PFSK-1 (cell line): Measurements from ENCODE around the gene WDFY2.

Experiments
- FOXP2 ChIP-seq: optimal IDR thresholded peaks from 2 replicates; pipeline ENCODE3; 2011; ENCODE audit warnings: borderline replicate concordance, control low read depth, inconsistent platforms; ENCODE audit not compliant: insufficient read depth; ENCODE audit errors: extremely low read length, extremely low read depth
- POLR2AphosphoS5 ChIP-seq: IDR thresholded peaks from 2 replicates; pipeline ENCODE4 v1.6.1; 2012; ENCODE audit warnings: low read depth, mild to moderate bottlenecking, control low read depth, low read length, moderate library complexity
- REST ChIP-seq, 2 experiments: IDR thresholded peaks; 2 replicates each; pipeline versions ENCODE4 v1.6.1 to v1.8.0; 2011 to 2012; ENCODE audit warnings: low read depth in 2 of 2, low read length in 2 of 2, control low read depth in 1 of 2, inconsistent platforms in 1 of 2, mild to moderate bottlenecking in 1 of 2, moderate library complexity in 1 of 2; ENCODE audit not compliant: insufficient read depth in 1 of 2
- SIN3A ChIP-seq: IDR thresholded peaks from 2 replicates; pipeline ENCODE4 v1.6.1; 2012; ENCODE audit warnings: mild to moderate bottlenecking, low read length, moderate library complexity, borderline replicate concordance; ENCODE audit not compliant: insufficient read depth
- TAF1 ChIP-seq: IDR thresholded peaks from 2 replicates; pipeline ENCODE4 v1.6.1; 2012; ENCODE audit warnings: low read length, control low read depth, borderline replicate concordance; ENCODE audit not compliant: insufficient read depth

The WDFY2 gene

DNA sequence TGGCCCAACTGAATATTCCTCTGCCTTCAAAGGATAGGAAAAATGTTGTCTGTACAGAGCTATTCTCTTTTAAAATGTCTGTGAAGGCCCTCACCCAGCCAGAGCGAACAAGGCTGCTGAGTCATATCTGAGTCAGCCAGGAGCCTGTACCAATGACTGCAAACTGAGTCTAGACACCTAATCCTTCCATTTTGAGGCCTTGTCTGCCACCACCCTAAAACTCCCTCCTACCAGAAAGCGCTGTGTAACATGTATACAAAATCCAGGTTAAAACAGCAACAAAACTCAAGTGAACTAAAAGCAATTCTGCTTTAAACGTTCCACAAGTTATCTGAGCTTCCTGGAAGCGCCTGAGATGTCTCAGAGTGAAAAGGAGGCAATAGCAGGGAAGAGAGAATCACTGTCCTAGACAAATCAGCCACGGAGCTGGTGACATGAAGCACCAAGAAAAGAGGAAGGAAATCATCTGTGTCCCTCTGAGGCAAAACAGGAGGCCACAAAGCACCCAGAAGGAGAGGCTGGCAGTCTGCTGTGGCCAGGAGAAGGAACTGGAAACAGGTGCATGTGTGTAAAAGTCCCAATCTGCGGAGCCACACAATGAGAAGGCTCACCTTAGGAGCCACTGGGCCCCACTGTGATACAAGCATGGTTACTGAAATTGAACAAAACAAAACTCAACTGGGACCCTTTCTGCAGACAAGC, 209.5 kb downstream of the WDFY2 start:
- TF ChIP-seq SIN3A: no peak
- no peak for TF ChIP-seq POLR2AphosphoS5
- no peak for TF ChIP-seq FOXP2
- TF ChIP-seq TAF1: no peak
- no peak for TF ChIP-seq REST (IDR thresholded peaks at IDR 0.05; ENCODE audit: insufficient read depth in 1 of 2, low read depth in 2 of 2, low read length in 2 of 2)

DNA sequence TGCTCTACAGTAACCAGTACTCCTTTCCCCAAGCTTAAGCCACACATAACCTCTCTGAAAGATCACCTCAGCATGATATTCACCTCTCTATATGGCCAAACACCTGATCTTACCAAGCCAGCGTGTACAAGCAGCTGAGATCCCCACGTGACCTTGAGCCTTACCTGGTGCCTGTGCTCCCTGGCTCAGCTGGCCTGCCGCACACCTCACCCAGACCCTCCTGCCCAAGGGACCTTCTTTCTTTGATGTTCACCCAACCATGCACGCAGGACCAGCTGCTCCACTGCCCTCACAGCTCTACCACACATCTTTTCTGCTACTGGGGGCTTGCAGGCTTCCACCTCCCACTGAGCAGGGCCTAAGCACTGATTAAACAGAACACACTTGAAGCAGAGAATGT, 210.7 kb downstream of the WDFY2 start:
- TF ChIP-seq SIN3A (no peak), REST (IDR thresholded peaks at IDR 0.05; ENCODE audit: insufficient read depth in 1 of 2, low read depth in 2 of 2, low read length in 2 of 2) (no peak), POLR2AphosphoS5 (no peak), TAF1 (no peak), FOXP2 (no peak)

GRCh38 chr13:51795419-51795818, 211.2 kb downstream of the WDFY2 start:
- TF ChIP-seq SIN3A (no peak), REST (IDR thresholded peaks at IDR 0.05; ENCODE audit: insufficient read depth in 1 of 2, low read depth in 2 of 2, low read length in 2 of 2) (no peak)

GRCh38 chr13:51796546-51796945, 212.3 kb downstream of the WDFY2 start:
- TF ChIP-seq REST (IDR thresholded peaks at IDR 0.05; ENCODE audit: insufficient read depth in 1 of 2, low read depth in 2 of 2, low read length in 2 of 2) (no peak), FOXP2 (no peak), SIN3A (no peak), TAF1 (no peak), POLR2AphosphoS5 (no peak)
